HL-60 (cell line): Measurements from ENCODE around the gene ATP10A.

Experiments
- DNase-seq, 2 experiments: peaks; one replicate each; pipeline ENCODE4 v3.0.0-alpha.2; 2010 to 2020; ENCODE audit warnings: low read depth in 1 of 2, low spot score in 1 of 2
- H3K27ac ChIP-seq: fragments of 250-450 bp; sonication (Bioruptor Pico); replicated peaks from 2 replicates; pipeline ENCODE4 v1.5.1; 2020; ENCODE audit warnings: mild to moderate bottlenecking, moderate library complexity
- H3K27me3 ChIP-seq: fragments of 250-450 bp; sonication (Bioruptor Pico); 2 replicates; pipeline ENCODE4 v1.5.1; 2021; ENCODE audit warnings: mild to moderate bottlenecking, moderate library complexity; ENCODE audit not compliant: insufficient read depth, poor library complexity, severe bottlenecking
- H3K4me3 ChIP-seq: replicated peaks from 2 replicates; pipeline ENCODE4 v1.5.1; 2011; ENCODE audit warnings: mild to moderate bottlenecking, control low read depth, low read length; ENCODE audit not compliant: insufficient read depth
- GABPA ChIP-seq: IDR thresholded peaks from 2 replicates; pipeline ENCODE4 v1.6.1; 2012; ENCODE audit warnings: low read depth
- POLR2AphosphoS5 ChIP-seq: IDR thresholded peaks from 2 replicates; pipeline ENCODE4 v1.6.1; 2012; ENCODE audit warnings: low read depth
- SPI1 ChIP-seq: IDR thresholded peaks from 2 replicates; pipeline ENCODE4 v1.6.1; 2012; ENCODE audit warnings: low read depth, mild to moderate bottlenecking, borderline replicate concordance
- TF ChIP-seq, protein P1 (sequence below): IDR thresholded peaks from one replicate; pipeline ENCODE4 v1.5.1; 2011; ENCODE audit warnings: low read length, control low read depth, inconsistent platforms; ENCODE audit not compliant: insufficient read depth
- TF ChIP-seq, protein P2 (sequence below): IDR thresholded peaks from 2 replicates; pipeline ENCODE4 v1.6.1; 2012; ENCODE audit warnings: low read depth; ENCODE audit not compliant: insufficient replicate concordance

The ATP10A gene

DNA sequence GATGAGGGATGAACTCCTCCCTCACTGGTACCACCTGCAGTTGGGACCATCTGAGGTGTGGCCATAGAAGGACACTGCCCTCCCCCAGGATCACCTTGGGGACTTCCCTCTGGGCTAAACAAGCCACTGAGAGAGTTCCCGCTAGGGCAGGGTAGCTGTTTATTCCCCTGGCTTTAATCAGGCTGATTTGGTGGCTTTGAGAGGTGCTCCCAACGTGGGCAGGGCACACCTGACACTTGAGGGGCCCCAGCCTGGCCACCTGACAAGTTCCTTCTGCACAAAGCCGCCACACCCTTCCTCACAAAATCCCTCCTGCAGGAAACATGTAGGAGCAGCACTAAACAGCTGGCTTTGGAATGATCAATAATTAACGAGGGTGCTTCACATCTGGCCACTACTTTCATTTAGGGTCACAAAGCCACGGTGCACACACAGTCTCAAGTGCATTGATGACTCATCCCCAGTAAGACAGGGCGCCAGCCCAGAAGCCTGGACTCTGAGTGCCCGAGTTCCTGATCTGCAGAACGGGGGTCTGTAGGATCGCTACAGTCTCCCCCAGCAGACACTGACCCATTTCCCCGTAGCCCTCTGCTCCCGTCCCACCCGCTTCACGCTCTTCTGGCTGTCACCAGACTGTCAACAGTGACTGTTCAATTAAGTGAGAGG, 75.1 kb downstream of the ATP10A start:
- Histone ChIP-seq H3K4me3 (no peak overlapping the region), H3K27me3 (no peaks in the 10 kb centered on the region), H3K27ac (no peak overlapping the region)
- TF ChIP-seq POLR2AphosphoS5, result no peak
- TF ChIP-seq, protein P1, sequence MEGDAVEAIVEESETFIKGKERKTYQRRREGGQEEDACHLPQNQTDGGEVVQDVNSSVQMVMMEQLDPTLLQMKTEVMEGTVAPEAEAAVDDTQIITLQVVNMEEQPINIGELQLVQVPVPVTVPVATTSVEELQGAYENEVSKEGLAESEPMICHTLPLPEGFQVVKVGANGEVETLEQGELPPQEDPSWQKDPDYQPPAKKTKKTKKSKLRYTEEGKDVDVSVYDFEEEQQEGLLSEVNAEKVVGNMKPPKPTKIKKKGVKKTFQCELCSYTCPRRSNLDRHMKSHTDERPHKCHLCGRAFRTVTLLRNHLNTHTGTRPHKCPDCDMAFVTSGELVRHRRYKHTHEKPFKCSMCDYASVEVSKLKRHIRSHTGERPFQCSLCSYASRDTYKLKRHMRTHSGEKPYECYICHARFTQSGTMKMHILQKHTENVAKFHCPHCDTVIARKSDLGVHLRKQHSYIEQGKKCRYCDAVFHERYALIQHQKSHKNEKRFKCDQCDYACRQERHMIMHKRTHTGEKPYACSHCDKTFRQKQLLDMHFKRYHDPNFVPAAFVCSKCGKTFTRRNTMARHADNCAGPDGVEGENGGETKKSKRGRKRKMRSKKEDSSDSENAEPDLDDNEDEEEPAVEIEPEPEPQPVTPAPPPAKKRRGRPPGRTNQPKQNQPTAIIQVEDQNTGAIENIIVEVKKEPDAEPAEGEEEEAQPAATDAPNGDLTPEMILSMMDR, result no peak
- DNase-seq, result no peak

DNA sequence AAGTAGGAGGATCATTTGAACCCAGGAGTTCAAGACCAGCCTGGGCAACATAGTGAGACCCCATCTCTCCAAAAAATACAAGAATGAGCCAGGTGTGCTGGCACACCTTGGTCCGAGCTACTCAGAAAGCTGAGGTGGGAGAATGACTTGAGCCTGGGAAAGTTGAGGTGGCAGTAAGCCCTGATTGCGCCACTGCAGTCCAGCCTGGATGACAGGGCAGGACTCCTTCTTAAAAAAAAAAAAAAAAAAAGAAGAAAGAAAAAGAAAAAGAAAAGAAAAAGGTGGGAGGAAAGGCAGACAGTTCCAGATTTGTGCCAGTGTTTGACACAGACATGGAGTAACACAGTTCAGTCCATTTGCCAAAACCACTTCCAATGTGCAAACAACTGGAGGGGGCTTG, 75.7 kb downstream of the ATP10A start:
- no peak for TF ChIP-seq POLR2AphosphoS5
- TF ChIP-seq, protein P2, sequence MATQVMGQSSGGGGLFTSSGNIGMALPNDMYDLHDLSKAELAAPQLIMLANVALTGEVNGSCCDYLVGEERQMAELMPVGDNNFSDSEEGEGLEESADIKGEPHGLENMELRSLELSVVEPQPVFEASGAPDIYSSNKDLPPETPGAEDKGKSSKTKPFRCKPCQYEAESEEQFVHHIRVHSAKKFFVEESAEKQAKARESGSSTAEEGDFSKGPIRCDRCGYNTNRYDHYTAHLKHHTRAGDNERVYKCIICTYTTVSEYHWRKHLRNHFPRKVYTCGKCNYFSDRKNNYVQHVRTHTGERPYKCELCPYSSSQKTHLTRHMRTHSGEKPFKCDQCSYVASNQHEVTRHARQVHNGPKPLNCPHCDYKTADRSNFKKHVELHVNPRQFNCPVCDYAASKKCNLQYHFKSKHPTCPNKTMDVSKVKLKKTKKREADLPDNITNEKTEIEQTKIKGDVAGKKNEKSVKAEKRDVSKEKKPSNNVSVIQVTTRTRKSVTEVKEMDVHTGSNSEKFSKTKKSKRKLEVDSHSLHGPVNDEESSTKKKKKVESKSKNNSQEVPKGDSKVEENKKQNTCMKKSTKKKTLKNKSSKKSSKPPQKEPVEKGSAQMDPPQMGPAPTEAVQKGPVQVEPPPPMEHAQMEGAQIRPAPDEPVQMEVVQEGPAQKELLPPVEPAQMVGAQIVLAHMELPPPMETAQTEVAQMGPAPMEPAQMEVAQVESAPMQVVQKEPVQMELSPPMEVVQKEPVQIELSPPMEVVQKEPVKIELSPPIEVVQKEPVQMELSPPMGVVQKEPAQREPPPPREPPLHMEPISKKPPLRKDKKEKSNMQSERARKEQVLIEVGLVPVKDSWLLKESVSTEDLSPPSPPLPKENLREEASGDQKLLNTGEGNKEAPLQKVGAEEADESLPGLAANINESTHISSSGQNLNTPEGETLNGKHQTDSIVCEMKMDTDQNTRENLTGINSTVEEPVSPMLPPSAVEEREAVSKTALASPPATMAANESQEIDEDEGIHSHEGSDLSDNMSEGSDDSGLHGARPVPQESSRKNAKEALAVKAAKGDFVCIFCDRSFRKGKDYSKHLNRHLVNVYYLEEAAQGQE, result no peak
- TF ChIP-seq SPI1, result no peak
- no peak for TF ChIP-seq GABPA
- TF ChIP-seq, protein P1, result no peak
- no peaks in the 10 kb centered on the region for H3K27me3 ChIP-seq
- H3K27ac ChIP-seq, result no peak overlapping the region
- H3K4me3 ChIP-seq, result no peak overlapping the region
- no peak for DNase-seq

DNA sequence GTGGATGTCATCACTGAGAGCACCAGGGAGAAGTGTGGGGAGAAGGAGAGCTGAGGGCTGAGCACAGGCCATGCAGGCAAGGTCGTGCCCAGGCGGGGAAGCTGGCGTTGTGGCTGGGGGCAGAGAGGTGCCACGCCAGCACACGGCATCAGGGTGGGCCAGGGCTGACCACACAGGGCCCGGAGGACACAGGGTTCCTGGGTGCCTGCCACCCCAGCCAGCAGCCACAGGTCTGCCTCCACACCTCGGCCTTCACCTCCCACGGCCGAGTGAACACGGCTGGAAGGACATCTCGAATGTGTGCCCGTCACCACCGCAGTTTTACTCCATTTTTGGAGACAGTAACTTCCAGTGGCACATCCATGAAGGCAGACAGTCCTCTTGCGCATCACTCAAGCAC, 77.1 kb downstream of the ATP10A start:
- TF ChIP-seq, protein P2, result no peak
- H3K27ac ChIP-seq, result no peak overlapping the region
- no peaks in the 10 kb centered on the region for H3K27me3 ChIP-seq
- no peak overlapping the region for H3K4me3 ChIP-seq
- DNase-seq, result no peak

DNA sequence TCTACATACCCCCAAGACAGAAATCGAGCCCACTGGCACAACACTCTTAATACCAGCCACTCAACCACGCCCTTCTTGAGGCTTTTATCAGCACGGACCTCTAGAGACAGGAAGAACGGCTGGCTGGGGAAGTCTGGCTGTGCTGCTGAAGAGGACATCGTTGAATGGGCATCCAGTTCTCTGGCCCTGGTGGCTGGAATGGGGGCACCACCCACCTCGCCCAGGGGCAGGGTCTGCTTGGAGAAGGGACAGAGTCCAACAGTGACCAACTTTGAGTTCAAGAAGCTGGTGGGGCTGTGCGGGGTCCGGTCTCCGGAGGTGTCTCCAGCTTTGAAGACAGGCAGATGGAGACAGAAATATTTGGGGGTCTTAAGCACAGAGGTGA, 77.5 kb downstream of the ATP10A start:
- Histone ChIP-seq H3K27me3 (no peaks in the 10 kb centered on the region), H3K27ac (no peak overlapping the region), H3K4me3 (no peak overlapping the region)
- TF ChIP-seq GABPA (no peak), POLR2AphosphoS5 (no peak), SPI1 (no peak)
- TF ChIP-seq, protein P2, result no peak
- TF ChIP-seq, protein P1, result no peak
- DNase-seq, result no peak
